Vagina (tissue), 2 donors: ENCODE data around the gene ADAM33. TPM values are rescaled to one million over a fixed set of nuclear protein-coding genes. Genes with fewer than 3 reads are reported as not detected.

Experiments used
- DNase-seq, 2 donors: peaks; one replicate each; pipeline ENCODE4 v3.0.0-alpha.2; 2017; ENCODE audit errors: extremely low spot score in 2 of 2
- H3K27ac ChIP-seq: fragments of 200-600 bp; sonication (generic); one replicate; pipeline ENCODE4 v1.5.1; 2019
- H3K27me3 ChIP-seq: fragments of 200-600 bp; sonication (generic); one replicate; pipeline ENCODE4 v1.5.1; 2019
- H3K36me3 ChIP-seq, 2 donors: fragments of 200-600 bp; sonication (generic); one replicate each; pipeline ENCODE4 v1.5.1; 2017 to 2019
- H3K4me1 ChIP-seq: fragments of 200-600 bp; sonication (generic); one replicate; pipeline ENCODE4 v1.5.1; 2019
- H3K4me3 ChIP-seq, 2 donors: fragments of 200-600 bp; sonication (generic); 1 replicate in 1 of 2; 2 replicates in 1 of 2; pipeline ENCODE4 v1.5.1; 2016 to 2019
- H3K9me3 ChIP-seq: fragments of 200-600 bp; sonication (generic); one replicate; pipeline ENCODE4 v1.5.1; 2019
- CTCF ChIP-seq, 3 experiments: fragments of 450-650 bp in 2 of 3; fragments of 200-600 bp in 1 of 3; sonication (generic) in 1 of 3; IDR thresholded peaks; one replicate each; pipeline ENCODE4 v1.5.1; 2017 to 2019; ENCODE audit warnings: antibody characterized with exemption in 3 of 3, mild to moderate bottlenecking in 2 of 3, moderate library complexity in 2 of 3
- POLR2A ChIP-seq, 2 donors: fragments of 450-650 bp; IDR thresholded peaks; one replicate each; pipeline ENCODE4 v1.6.1; 2017; ENCODE audit warnings: antibody characterized with exemption in 2 of 2, mild to moderate bottlenecking in 2 of 2, moderate library complexity in 2 of 2
- POLR2AphosphoS5 ChIP-seq, 2 donors: sonication (generic); formaldehyde crosslinking; IDR thresholded peaks; one replicate each; pipeline ENCODE4 v1.9.0; 2017; ENCODE audit warnings: antibody characterized with exemption in 2 of 2, mild to moderate bottlenecking in 2 of 2, low read depth in 1 of 2; ENCODE audit not compliant: insufficient read depth in 1 of 2
- intact Hi-C: fragments of 100-400 bp; cut with DNase I; formaldehyde crosslinking; loops from one replicate; pipeline ENCODE4 v1.15.1; 2023
- total RNA-seq: library from RNA; depleted of rRNA; stranded (reverse); fragments of >200 nt; gene quantifications from one replicate; pipeline ENCODE4 v1.2.3, GENCODE V29; 2016

The ADAM33 gene
- total RNA-seq, 1 donor from 2014 or later: 119 TPM

- intact Hi-C loops: no loop called here
- DNase-seq: no peak
- Histone ChIP-seq H3K27ac (no peak overlapping the region), H3K4me3 (no peak overlapping the region), H3K4me1 (peaks cover 35% of the 10 kb centered on the region), H3K36me3 (peaks cover 0 to 11% of the 10 kb centered on the region in 2 donors), H3K27me3 (no peaks in the 10 kb centered on the region), H3K9me3 (no peaks in the 10 kb centered on the region)
- no peak for TF ChIP-seq POLR2AphosphoS5 (IDR thresholded peaks at IDR 0.05; ENCODE audit: insufficient read depth in 1 of 2, low read depth in 1 of 2)
- TF ChIP-seq CTCF (IDR thresholded peaks at IDR 0.05): no peak
- no peak for TF ChIP-seq POLR2A (IDR thresholded peaks at IDR 0.05)
These were observed 8.4 kb downstream of the ADAM33 start for GRCh38 chr20:3673221-3674070.

GRCh38 chr20:3672547-3673171 lies 9.2 kb downstream of the ADAM33 start:
- H3K4me3 ChIP-seq: no peak overlapping the region
- no peak for DNase-seq
- intact Hi-C loops: no loop called here
- H3K9me3 ChIP-seq: no peaks in the 10 kb centered on the region
- TF ChIP-seq POLR2A (IDR thresholded peaks at IDR 0.05): no peak
- TF ChIP-seq POLR2AphosphoS5 (IDR thresholded peaks at IDR 0.05; ENCODE audit: insufficient read depth in 1 of 2, low read depth in 1 of 2): no peak
- peaks cover 27% of the 10 kb centered on the region for H3K4me1 ChIP-seq
- H3K27ac ChIP-seq: no peak overlapping the region
- H3K36me3 ChIP-seq: peaks cover 0 to 11% of the 10 kb centered on the region in 2 donors
- no peaks in the 10 kb centered on the region for H3K27me3 ChIP-seq

- Histone ChIP-seq H3K27me3 (no peaks in the 10 kb centered on the region), H3K4me1 (peaks cover 23% of the 10 kb centered on the region), H3K9me3 (no peaks in the 10 kb centered on the region), H3K4me3 (no peak overlapping the region), H3K27ac (no peak overlapping the region), H3K36me3 (peaks cover 0 to 11% of the 10 kb centered on the region in 2 donors)
- intact Hi-C loops: no loop called here
- TF ChIP-seq POLR2A (IDR thresholded peaks at IDR 0.05): no peak
- no peak for TF ChIP-seq POLR2AphosphoS5 (IDR thresholded peaks at IDR 0.05; ENCODE audit: insufficient read depth in 1 of 2, low read depth in 1 of 2)
- DNase-seq: no peak
These were observed 9.7 kb downstream of the ADAM33 start for GRCh38 chr20:3671986-3672546.

GRCh38 chr20:3670945-3671344 lies 10.9 kb downstream of the ADAM33 start:
- no peak overlapping the region for H3K27ac ChIP-seq
- no peaks in the 10 kb centered on the region for H3K27me3 ChIP-seq
- H3K9me3 ChIP-seq: no peaks in the 10 kb centered on the region
- H3K4me3 ChIP-seq: no peak overlapping the region
- H3K36me3 ChIP-seq: peaks cover 0 to 11% of the 10 kb centered on the region in 2 donors
- TF ChIP-seq POLR2A (IDR thresholded peaks at IDR 0.05) (no peak), CTCF (IDR thresholded peaks at IDR 0.05) (no peak), POLR2AphosphoS5 (IDR thresholded peaks at IDR 0.05; ENCODE audit: insufficient read depth in 1 of 2, low read depth in 1 of 2) (no peak)
- intact Hi-C loops: no loop called here
- no peak for DNase-seq
- H3K4me1 ChIP-seq: peaks cover 22% of the 10 kb centered on the region

- H3K4me3 ChIP-seq: no peak overlapping the region
- no peak for DNase-seq
- H3K4me1 ChIP-seq: peaks cover 22% of the 10 kb centered on the region
- no peak for TF ChIP-seq CTCF (IDR thresholded peaks at IDR 0.05)
- intact Hi-C loops: no loop called here
- H3K36me3 ChIP-seq: peaks cover 0 to 11% of the 10 kb centered on the region in 2 donors
- no peaks in the 10 kb centered on the region for H3K9me3 ChIP-seq
- no peak overlapping the region for H3K27ac ChIP-seq
- H3K27me3 ChIP-seq: no peaks in the 10 kb centered on the region
These were observed 11.3 kb downstream of the ADAM33 start for GRCh38 chr20:3670511-3670910.
